GM19463 (cell line): ENCODE data around the gene LRRK1.
"Not testable (repeated sequence)": the region's sequence is repeated elsewhere in the genome, so short reads cannot be mapped to it uniquely, and the experiment has no call there.

ENCODE experiments used
- ATAC-seq: cut with Tn5 transposase; IDR thresholded peaks from one replicate; pipeline ENCODE4 v1.9.1; 2021; ENCODE audit warnings: mild to moderate bottlenecking, moderate library complexity; ENCODE audit not compliant: unreplicated experiment

The LRRK1 gene

DNA sequence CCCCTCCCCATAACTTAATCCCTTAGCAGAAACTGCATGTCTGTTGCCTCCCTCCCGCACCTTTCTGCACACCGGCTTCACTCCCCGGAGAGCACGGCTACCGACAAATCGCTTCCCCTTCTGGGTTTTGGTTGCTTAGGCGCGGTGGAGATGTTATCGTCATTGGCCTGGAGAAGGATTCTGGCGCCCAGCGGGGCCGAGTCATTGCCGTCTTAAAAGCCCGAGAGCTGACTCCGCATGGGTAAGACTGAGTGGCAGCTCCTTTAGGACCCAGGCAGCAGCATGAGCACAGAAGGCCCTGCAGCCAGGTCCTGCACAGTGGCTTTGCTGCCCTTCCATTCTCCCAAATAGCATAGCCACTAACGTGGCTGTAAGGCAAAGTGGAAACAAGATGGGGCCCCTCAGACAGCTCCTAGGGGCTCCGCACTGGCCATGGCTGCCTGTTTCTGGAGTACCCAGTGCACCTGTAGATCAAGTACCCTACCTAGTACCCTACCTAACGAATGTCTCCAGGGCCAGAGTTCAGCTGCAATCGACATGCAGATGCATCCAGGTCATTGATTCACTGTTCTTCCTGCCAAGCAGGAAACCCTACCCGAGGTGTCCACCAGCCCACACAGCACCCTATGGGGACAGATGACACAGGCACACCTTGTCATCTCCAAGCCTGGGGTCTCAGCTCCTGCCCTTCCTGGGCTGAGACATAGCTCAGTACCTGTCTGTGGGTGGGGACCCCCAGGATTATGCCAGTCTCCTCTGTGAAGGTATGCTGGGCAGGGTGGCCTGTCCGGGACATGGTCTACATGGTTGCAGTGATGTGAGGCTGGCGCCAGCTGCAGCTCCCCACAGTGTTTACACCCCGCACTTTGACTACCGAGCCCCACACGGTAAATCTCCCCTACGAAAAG, 147.6 kb downstream of the LRRK1 start:
- no peak for ATAC-seq

DNA sequence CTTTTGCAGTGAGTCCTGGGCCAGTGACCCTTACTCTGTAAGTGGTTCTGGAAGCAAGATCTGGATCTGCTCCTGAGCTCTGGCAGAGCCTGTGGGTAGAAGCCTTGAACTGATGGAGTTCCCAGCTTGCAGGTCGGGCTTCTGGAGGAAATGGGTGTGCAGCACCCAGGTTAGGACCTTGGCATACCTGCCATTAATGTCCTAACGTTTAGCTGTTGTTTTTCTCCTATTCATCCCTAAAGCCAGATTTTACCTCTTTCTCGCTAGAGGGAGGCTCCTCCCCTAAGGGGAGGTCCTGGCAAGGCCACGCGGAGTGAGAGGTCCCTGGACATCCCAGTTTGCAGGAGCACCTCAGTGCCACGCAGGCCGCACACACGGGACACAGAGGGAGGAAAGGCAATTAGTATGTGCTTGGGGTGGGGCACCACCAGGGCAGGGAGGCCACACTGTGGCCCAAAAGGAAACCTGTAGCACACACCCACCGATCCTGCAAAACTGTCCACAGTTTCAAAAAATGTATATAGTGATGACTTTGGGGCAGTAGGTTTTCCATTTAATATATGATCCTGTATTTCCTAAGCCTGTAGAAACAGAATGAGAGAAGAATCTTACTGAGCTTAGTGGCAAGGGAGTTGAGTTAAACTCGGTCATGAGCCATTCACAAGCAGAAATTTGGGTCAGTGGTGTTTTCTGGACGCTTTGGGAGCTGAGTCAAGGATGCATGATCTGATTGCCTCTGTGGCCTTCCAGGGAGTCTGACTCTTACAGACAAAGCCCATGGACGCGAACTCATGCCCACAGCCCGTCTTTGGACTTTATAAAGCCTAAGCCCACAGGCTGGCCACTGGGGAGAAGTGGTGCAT, 148.7 kb downstream of the LRRK1 start:
- ATAC-seq: no peak

DNA sequence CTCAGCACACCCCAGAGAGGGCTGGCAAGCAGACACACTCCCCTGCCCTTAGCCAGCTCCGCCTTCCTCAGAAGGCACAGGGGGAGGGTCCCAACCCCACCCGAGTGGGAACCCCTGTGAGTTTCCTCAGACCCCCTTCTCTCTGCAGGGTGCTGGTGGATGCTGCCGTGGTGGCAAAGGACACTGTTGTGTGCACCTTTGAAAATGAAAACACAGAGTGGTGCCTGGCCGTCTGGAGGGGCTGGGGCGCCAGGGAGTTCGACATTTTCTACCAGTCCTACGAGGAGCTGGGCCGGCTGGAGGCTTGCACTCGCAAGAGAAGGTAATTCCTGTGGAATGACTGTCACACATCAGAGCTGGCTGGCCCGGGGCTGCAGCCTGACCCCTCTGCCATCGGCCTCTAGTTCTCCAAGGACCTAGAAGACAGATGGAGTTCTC, 149.4 kb downstream of the LRRK1 start:
- ATAC-seq: no peak

DNA sequence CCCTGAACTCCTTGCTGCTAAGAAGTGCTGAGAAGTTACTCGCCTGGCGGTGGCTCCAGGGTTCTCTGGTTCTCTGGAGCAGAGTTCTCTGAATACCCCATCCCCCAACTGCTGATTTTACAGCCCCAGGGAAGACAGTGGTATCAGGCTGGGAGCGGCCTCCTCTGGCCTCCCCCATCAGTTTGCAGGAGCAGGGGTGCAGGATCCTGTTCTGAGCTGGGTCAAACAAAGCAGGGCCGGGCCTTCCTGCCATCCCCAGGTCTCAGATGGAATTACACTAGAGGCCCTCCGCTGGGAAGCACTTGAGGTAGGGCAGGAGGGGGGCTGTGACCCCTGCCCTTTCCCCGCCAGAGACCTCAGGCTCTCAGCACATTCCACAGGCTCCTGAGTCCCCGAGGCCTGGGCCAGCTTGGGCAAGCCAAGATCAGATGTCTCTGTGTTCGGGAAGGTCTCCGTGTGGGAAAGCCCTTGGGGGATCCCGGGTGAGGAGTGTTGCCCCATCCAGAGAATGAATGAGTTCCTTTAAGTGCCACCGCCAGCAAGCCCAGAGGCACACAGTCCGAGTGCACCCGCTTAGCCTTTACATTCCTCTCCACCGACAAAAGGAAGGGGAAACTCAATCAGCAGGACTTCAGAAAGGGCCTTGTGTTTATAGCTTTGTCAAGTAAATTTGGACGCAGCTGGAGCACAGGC, 149.9 kb downstream of the LRRK1 start:
- no peak for ATAC-seq

DNA sequence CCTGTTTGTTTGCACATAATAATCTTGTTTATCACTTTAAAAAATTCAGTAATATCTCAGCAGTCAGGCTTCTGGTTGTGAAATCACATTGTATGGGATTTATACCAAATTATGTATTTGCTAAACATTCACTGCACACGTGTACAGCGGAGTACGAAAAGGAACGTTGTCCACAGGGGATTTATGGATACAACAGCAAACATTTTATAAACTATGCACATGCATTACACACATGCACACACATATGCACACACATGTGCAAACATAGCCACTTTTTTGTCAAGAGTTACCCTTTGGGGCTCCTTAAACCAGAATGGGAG, 150.5 kb downstream of the LRRK1 start:
- ATAC-seq: no peak

DNA sequence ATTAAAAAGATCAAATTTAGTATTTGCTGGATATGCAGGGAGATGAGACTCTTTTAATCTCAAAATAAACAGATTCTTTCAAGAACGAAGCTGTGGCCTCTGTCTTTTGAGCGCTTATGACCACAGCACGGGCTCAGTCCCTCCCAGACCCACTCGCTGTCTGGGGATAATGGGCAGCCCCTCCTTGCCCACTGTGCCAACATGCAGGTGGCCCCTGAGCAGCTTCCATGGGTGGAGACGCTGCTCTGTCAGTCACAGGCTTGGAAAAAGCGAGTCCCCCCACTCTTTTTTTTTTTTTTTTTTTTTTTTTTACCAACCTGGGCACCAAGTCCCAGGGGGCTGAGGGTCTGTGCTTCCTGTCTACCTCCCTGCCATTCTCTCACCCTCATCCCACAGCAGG, 150.9 kb downstream of the LRRK1 start:
- ATAC-seq: no peak

DNA sequence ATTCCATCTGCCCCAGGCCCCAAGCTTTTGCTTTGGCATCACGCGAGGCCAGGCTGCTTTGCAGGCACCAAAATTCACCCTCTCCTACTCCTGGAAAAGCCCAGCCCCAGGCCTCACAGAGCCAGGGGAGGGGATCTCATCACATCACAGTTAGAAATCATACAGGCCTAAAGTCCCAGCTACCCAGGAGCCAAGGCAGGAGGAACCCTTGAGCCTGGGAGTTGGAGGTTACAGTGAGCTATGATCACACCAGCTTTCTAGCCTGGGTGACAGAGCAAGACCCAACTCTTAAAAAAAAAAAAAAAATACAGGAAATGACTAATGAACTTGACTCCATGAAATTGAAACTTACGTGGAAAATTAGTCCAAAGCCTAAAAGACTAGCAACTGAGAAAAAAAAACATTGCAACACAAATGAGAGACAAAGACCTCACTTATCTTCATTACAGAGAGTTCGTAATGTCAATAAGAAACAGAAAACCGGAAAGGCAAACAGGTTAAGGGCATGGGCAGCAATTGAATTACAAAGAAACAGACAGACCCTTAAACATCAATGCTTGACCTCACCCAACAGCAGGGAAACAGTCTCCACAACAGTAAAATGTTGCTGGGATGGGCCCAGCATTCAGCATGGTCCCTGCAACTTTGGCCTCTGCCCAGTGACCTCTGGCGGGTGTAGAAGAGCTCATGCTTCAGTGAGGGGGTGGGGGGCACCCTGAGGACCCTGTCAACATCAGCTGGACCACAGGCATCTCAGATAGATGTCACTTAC, 151.5 kb downstream of the LRRK1 start:
- no peak for ATAC-seq

DNA sequence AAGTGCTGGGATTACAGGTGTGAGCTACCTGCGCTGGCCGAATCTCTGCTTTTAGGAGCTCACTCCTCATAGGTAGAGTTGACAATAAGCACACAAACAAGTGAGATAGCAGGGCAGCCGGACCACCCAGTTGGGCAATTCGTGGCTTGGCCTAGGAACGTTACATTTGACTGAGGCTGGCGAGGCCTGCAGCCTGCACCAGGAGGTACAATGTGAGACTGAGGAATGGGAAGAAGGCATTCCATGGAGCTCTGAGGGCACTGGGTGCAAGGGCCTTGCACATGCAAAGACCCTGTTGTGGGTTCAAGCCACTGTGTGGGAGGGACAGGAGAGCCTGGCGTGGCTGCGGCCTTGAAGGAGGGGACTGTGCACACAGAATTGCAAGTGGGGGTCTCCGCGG, 152.5 kb downstream of the LRRK1 start:
- no peak for ATAC-seq

DNA sequence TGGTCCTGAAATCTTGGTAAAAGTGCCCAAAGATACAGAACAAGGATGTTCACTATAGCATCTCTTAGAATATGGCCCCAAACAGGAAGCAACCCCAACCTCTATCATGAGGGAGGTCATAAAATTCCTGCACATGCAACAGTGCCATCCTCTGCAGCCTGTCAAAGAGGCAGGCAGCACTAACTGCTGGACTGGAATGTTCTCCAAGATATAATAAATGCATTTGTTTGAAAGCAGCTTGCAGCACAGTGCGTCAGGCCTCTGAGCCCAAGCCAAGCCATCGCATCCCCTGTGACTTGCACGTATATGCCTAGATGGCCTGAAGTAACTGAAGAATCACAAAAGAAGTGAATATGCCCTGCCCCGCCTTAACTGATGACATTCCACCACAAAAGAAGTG, 153.1 kb downstream of the LRRK1 start:
- ATAC-seq: not testable (repeated sequence)

DNA sequence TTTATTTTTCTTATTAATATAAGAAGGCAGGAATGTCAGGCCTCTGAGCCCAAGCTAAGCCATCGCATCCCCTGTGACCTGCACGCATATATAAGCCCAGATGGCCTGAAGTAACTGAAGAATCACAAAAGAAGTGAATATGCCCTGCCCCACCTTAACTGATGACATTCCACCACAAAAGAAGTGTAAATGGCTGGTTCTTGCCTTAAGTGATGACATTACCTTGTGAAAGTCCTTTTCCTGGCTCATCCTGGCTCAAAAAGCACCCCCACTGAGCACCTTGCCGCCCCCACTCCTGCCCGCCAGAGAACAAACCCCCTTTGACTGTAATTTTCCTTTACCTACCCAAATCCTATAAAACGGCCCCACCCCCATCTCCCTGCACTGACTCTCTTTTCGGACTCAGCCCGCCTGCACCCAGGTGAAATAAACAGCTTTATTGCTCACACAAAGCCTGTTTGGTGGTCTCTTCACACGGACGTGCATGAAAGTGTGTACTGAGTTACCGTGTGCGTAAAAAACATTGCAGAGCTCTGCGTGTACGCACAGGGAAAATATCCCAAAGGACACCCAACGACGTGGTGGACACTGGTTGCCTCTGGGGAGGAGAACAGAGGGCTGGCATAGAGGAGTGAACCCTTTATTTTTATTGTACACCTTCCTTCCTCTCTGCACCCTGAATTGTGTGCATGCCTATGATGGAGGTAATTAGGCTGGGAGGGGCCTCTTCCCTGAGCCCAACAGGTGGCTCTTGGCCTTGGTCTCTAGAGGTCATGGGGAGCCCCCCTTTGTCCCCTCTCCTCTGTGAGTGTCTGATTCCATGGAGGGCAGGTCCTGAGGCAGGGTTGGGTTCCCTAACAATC, 158.9 kb downstream of the LRRK1 start:
- ATAC-seq: not testable (repeated sequence)

DNA sequence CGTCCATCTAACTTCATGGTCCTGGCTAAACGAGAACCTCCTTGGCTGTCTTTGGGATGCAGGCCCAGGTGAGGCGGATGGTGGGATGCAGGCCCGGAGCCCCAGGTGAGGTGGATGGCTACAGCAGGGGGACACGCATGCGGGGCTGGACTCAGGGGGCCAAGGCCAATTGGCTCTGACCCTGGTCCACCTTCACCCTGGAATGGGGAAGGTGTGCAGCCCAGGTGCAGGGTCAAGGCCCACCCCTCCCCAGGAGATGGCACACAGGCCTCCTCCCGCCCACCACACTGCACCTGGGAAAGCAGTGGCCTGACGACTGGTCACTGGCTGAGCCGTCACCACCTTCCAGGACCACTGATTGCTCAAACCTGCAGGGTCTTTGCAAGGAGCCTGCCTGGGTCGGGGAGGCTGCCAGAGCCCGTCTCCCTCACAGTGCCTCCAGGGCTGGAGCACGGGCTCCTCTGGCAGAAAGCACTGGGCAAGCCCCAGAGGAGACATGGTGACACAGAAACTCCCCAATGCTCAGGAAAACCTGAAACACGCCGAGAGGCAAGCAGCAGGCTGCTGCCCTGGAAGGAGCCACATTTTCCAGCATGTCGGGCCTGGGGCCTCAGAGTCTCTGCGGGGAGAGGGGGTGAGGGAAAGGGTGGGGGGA, 159.6 kb downstream of the LRRK1 start:
- ATAC-seq: no peak

DNA sequence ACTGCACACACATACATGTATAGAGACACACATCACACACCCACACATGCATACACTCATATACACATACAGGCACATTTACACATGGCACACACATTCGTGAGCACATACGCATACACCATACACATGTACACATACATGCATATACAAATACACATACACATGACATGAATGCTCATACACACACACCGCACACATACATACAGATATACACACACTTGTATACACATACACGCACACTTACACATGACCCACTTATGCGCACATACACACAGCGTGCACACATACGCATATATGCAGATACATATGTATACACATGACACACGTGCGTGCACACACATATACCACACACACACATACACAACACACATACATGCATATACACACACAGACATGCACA, 162.7 kb downstream of the LRRK1 start:
- ATAC-seq: no peak

DNA sequence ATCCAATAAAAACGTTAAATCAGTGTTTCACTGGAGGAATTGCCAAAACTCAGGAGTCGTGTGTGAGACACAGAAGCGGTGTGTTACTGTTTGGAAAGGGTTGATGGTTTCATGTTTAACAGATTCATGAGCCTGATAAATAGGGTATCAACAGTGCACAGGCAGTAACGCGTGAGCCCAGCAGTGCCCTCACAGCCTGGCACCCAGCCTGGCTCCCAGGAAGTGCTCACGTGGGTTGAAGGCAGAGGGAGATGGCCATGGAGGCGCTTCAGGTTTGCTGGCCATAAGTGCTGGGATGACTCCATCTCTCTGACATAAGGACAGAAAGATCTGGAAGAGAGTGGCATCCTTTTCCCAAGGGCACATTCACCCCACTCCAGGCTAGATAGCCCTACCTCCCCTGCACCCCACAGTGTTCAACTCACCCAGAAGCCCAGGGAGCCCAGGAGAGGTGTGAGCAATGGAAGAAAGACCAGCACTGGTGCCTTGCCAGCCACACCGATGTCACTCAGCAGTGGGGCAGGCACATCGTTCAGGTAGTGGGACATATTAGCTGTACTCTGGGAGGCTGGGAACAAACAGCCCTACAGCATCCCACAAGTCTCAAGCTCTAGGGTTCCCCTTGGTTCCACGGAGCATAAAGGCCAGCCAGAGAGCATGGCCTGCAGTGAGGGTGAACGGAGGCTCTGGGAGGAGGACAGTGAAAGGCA, 164.3 kb downstream of the LRRK1 start:
- ATAC-seq: no peak

DNA sequence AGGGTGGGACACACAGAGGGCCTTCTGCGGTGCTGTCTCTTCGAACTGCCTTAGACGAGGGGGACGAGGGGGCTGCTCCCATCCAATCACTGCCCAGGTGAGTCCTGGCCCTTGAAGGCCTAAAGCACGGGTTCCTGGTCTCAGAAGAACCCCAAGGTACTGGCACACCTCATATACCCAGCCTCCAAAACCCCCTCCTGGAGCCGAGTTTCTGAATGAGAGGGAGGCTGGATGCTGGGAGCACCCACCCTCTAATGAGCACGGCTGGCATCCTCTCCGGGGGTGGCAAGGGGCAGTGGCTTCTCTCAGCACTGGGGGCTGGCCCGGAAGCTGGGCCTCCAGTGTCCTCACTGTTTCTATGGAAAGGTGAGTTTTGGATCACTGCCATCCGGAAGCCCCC, 165.6 kb downstream of the LRRK1 start:
- no peak for ATAC-seq

DNA sequence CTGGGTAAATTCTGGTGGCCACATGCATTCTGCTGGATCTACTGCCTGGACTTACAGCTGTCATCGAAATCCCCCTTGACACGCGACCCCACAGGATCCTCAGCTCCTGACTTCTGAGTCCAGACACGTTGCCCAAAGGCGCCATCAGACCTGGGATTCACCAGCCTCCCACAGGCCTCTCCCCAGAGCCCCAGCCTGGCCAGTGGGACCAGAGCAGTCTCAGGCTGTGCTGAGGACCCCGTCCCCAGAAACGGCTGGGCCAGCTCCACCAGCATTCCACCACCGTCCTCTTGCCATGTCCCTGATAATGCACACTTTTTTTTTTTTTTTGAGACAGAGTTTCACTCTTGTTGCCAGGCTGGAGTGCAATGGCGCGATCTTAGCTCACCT, 166.1 kb downstream of the LRRK1 start:
- no peak for ATAC-seq

DNA sequence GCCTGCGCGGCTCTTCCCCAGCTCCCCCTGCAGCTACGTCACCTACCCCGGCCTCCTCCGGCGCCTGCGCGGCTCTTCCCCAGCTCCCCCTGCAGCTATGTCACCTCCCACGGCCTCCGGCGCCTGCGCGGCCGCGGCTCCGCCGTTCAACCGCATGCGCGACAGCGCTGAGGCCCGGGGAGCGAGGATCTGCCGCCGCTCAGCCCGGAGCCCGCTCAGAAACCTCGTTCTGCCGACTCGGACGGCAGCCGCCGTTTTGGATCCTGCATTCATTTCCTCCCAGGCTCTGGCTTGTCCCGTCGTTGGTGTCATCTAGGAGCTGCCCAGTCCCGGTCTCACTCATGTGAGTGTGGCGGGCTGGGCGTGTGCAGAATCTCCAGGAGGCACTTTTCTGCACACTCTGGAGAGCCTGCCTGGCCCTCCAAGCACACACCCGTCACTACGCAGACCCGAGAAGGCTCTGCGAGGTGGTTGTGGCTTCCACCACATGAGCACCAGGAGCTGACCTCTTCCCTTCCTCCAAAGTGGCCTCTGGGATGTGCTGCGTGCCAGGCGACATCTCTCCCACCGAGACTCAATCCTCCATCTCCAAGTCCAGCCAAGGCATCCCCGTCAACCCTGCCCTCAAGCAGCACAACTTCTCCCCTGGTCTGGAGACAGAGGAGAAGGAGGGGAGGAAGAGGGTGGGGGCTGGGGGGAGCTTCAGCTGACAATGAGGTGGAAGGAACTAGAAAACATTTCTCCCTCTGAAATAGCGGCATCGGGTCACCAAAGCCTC, 167.4 kb downstream of the LRRK1 start:
- no peak for ATAC-seq

DNA sequence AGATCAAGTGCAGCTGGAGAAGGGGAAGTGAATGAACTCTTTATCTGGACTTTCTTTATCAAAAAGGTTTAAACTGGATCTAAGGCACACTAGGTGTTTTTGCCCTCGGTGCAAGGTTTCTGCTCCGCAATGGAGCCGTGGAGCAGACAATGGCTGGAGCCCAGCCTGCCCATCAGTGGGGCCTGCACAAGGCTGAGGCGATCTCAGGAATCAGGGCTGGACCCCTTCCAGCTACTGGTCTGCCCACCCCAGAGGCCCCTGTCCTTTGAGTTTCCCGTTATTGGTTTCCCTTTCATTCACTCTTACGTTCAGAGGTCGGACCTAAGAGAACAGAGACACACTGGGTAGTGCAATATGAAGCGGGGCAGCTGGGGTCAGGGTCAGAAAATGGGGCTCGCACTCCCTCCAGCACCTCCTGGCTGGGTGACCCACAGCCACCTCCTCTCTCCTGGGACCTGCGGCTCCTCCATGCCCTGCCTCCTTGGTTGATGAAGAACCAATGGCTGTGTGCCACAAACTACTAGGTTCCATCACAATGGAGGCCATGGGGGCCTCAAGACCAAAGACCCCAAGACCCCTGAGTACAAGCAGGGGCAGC, 168.1 kb downstream of the LRRK1 start:
- ATAC-seq: no peak

DNA sequence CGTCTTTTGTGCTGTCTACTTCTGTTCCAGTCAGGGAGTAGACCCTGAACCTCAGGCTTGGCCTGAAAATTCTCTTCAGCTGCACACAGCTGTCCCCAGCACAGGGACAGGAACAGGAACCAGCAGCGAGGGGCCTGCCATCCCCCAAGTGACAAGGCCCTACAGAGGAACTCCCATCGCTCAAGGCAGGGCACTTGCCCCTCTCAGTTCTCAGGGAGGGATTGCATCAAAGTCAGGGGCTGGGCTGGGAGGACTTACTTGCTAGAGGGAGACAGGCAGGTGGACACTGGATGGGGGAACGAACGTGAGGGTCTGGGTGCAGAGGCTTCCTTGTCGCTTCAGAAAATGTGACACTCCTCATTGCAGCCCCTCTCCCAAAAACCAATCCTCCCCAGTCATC, 169.1 kb downstream of the LRRK1 start:
- no peak for ATAC-seq
